Spleen (tissue), 7 donors: ENCODE measurements around the gene ENOX1.

Source experiments
- CTCF ChIP-seq, 11 experiments: fragments of 200-600 bp in 7 of 11; fragments of 450-650 bp in 4 of 11; sonication (generic) in 4 of 11; IDR thresholded peaks in 8 of 11; conservative IDR thresholded peaks in 3 of 11; 1 replicate in 7 of 11; 2 replicates in 4 of 11; pipeline versions ENCODE4 v1.4.0 to v1.8.0; 2016 to 2021; ENCODE audit warnings: antibody characterized with exemption in 11 of 11, inconsistent platforms in 4 of 11, mild to moderate bottlenecking in 1 of 11
- POLR2A ChIP-seq, 3 donors: fragments of 450-650 bp; IDR thresholded peaks; one replicate each; pipeline ENCODE4 v1.5.1; 2017; ENCODE audit warnings: antibody characterized with exemption in 3 of 3, mild to moderate bottlenecking in 1 of 3
- POLR2AphosphoS5 ChIP-seq, 3 donors: sonication (generic); formaldehyde crosslinking; IDR thresholded peaks; one replicate each; pipeline ENCODE4 v1.5.1; 2017; ENCODE audit warnings: antibody characterized with exemption in 3 of 3
- donor health status: DM: no; HTN: no; CAD: no; lungs with moderate emphysema.
- donor health status: DM: no; HTN: no; CAD: no.
- donor health status: DM: no; HTN: no; CAD: no.

DNA sequence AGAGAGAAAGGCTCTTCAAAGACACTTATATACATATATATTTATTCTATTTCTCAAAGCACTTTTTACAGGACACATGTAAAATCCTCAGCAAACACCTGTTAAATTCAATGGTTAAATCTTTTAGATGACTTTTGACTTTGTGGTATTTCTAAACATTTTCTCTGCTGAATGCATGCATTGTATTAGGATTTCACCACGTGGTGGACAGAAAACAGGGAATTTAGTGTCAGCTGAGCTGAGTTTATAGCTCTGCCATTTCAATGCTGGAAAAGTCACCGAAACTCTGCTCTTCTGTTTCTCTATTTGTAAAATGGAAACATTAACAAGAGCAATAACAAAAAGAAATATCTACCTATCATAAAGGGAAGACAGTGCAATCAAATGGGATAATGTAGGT, 375.6 kb downstream of the ENOX1 start:
- TF ChIP-seq CTCF (IDR thresholded peaks at IDR 0.05 in 8 of 11, conservative IDR thresholded peaks at IDR 0.05 in 3 of 11) (no peak), POLR2AphosphoS5 (IDR thresholded peaks at IDR 0.05) (no peak), POLR2A (IDR thresholded peaks at IDR 0.05) (no peak)
